Measurements from ENCODE around the gene CD79B. TPM values are rescaled to one million over a fixed set of nuclear protein-coding genes. Genes with fewer than 3 reads are reported as not detected.

CD79B gene
- total and polyA plus RNA-seq, 10 of the 15 experiments (the other 5 are each of a cell fraction or from before 2014, with no cell fraction given), result 17.5 to 148 (median 79.1) TPM

DNA sequence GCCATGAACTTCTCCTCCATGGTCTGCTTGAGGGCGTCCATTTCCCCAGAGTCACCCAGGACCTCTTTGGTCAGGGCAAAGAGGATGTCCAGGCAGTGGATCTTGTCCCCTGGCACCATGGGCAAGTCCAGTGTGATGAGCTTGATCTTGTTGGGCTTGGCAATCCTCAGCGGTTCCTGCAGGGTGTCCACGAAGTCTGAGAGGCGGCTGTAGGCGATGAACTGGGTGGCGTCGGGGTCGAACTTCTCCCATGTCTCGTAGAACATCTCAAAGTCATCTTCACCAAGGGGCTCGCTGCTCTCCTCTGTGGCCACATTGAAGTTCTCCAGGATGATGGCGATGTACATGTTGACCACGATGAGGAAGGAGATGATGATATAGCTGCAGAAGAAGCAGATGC lies 9.0 kb upstream of the CD79B start:
- intact Hi-C loops (cut with micrococcal nuclease; ENCODE audit: unreplicated experiment), result no loop called here
- Histone ChIP-seq H3K27ac (ENCODE audit: control insufficient read depth, insufficient read depth) (no peak overlapping the region), H3K79me2 (ENCODE audit: control insufficient read depth, insufficient read depth, low read length) (no peaks in the 10 kb centered on the region), H3K4me2 (ENCODE audit: control insufficient read depth, insufficient read depth) (no peak overlapping the region), H3K27me3 (replicated peaks in 1 of 2; ENCODE audit: control insufficient read depth in 2 of 2, insufficient read depth in 2 of 2, low read length in 1 of 2) (no peaks in the 10 kb centered on the region), H3K4me3 (no peak overlapping the region), H4K20me1 (ENCODE audit: control insufficient read depth, insufficient read depth) (no peaks in the 10 kb centered on the region), H2AFZ (ENCODE audit: control insufficient read depth, low read depth, low read length) (no peak overlapping the region), H3K9me3 (replicated peaks; ENCODE audit: control insufficient read depth, insufficient read depth, low read length) (no peaks in the 10 kb centered on the region; the same call in 2 of the 3 replicates), H3K36me3 (ENCODE audit: control insufficient read depth in 2 of 2, insufficient read depth in 2 of 2, low read length in 1 of 2) (no peaks in the 10 kb centered on the region), H3K4me1 (ENCODE audit: control insufficient read depth, insufficient read depth, low read length) (peaks cover 8% of the 10 kb centered on the region), H3K9ac (ENCODE audit: control insufficient read depth, insufficient read depth, low read length) (no peak overlapping the region)
- FAIRE-seq (no peak), ATAC-seq (no peak), DNase-seq (ENCODE audit: low read depth, low spot score) (no peak)
- no peak for TF ChIP-seq STAT1 (conservative IDR thresholded peaks at IDR 0.05)
- TF ChIP-seq IRF4 (IDR thresholded peaks at IDR 0.05; ENCODE audit: low read depth, low read length), result no peak
- TF ChIP-seq HSF1 (IDR thresholded peaks at IDR 0.05; ENCODE audit: low read depth, low read length), result no peak
- TF ChIP-seq NFXL1 (IDR thresholded peaks at IDR 0.05; ENCODE audit: borderline replicate concordance), result no peak
- TF ChIP-seq WRNIP1 (IDR thresholded peaks at IDR 0.05; ENCODE audit: borderline replicate concordance, low read depth, low read length), result no peak
- no peak for TF ChIP-seq E4F1 (IDR thresholded peaks at IDR 0.05; ENCODE audit: borderline replicate concordance, partially characterized antibody)
- no peak for TF ChIP-seq CUX1 (IDR thresholded peaks at IDR 0.05; ENCODE audit: insufficient replicate concordance, low read depth, low read length)
- TF ChIP-seq MEF2A (IDR thresholded peaks at IDR 0.05; ENCODE audit: insufficient read depth, low read depth, low read length), result no peak
- TF ChIP-seq STAT3 (IDR thresholded peaks at IDR 0.05; ENCODE audit: low read depth, low read length), result no peak
- TF ChIP-seq, protein P1, sequence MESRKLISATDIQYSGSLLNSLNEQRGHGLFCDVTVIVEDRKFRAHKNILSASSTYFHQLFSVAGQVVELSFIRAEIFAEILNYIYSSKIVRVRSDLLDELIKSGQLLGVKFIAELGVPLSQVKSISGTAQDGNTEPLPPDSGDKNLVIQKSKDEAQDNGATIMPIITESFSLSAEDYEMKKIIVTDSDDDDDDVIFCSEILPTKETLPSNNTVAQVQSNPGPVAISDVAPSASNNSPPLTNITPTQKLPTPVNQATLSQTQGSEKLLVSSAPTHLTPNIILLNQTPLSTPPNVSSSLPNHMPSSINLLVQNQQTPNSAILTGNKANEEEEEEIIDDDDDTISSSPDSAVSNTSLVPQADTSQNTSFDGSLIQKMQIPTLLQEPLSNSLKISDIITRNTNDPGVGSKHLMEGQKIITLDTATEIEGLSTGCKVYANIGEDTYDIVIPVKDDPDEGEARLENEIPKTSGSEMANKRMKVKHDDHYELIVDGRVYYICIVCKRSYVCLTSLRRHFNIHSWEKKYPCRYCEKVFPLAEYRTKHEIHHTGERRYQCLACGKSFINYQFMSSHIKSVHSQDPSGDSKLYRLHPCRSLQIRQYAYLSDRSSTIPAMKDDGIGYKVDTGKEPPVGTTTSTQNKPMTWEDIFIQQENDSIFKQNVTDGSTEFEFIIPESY (IDR thresholded peaks at IDR 0.05), result no peak
- TF ChIP-seq NFYB (IDR thresholded peaks at IDR 0.05; ENCODE audit: insufficient read depth, low read depth, low read length), result no peak
- no peak for TF ChIP-seq MYB (IDR thresholded peaks at IDR 0.05; ENCODE audit: borderline replicate concordance, low read depth, low read length)
- no peak for TF ChIP-seq MTA2 (IDR thresholded peaks at IDR 0.05; ENCODE audit: low read depth)
- TF ChIP-seq NR2C1 (IDR thresholded peaks at IDR 0.05), result no peak
- BruUV-seq (replicated peaks), result no TSS peak
- ChIA-PET RAD21 (ENCODE audit: unreplicated experiment) (no interaction called here), CTCF (interaction anchor here (0.7 to 1.5 kb wide), 2 partner anchors 8 to 10 kb away, joined by 3 to 5 read pairs; partner anchors contain the start of gene CD79B), SMC1A (ENCODE audit: uncharacterized antibody, unreplicated experiment) (no interaction called here), POLR2A (no interaction called here)
- WGBS (ENCODE audit: insufficient coverage, insufficient replicate concordance, low lambda C conversion rate, missing lambda C conversion rate), result 77% methylated on average over 12 of the region's 12 CpGs
- in situ Hi-C loops (cut with MboI), result no loop called here

All from GM12878 (cell line).